Vagina (tissue), 2 donors: ENCODE measurements around the gene PFKL. TPM values are rescaled to one million over a fixed set of nuclear protein-coding genes. Genes with fewer than 3 reads are reported as not detected.
"Not testable (repeated sequence)": the region's sequence is repeated elsewhere in the genome, so short reads cannot be mapped to it uniquely, and the experiment has no call there.

Source experiments
- DNase-seq, 2 donors: peaks; one replicate each; pipeline ENCODE4 v3.0.0-alpha.2; 2017; ENCODE audit errors: extremely low spot score in 2 of 2
- H3K27ac ChIP-seq: fragments of 200-600 bp; sonication (generic); one replicate; pipeline ENCODE4 v1.5.1; 2019
- H3K27me3 ChIP-seq: fragments of 200-600 bp; sonication (generic); one replicate; pipeline ENCODE4 v1.5.1; 2019
- H3K36me3 ChIP-seq, 2 donors: fragments of 200-600 bp; sonication (generic); one replicate each; pipeline ENCODE4 v1.5.1; 2017 to 2019
- H3K4me1 ChIP-seq: fragments of 200-600 bp; sonication (generic); one replicate; pipeline ENCODE4 v1.5.1; 2019
- H3K4me3 ChIP-seq, 2 donors: fragments of 200-600 bp; sonication (generic); 1 replicate in 1 of 2; 2 replicates in 1 of 2; pipeline ENCODE4 v1.5.1; 2016 to 2019
- H3K9me3 ChIP-seq: fragments of 200-600 bp; sonication (generic); one replicate; pipeline ENCODE4 v1.5.1; 2019
- POLR2A ChIP-seq, 2 donors: fragments of 450-650 bp; IDR thresholded peaks; one replicate each; pipeline ENCODE4 v1.6.1; 2017; ENCODE audit warnings: antibody characterized with exemption in 2 of 2, mild to moderate bottlenecking in 2 of 2, moderate library complexity in 2 of 2
- POLR2AphosphoS5 ChIP-seq, 2 donors: sonication (generic); formaldehyde crosslinking; IDR thresholded peaks; one replicate each; pipeline ENCODE4 v1.9.0; 2017; ENCODE audit warnings: antibody characterized with exemption in 2 of 2, mild to moderate bottlenecking in 2 of 2, low read depth in 1 of 2; ENCODE audit not compliant: insufficient read depth in 1 of 2
- intact Hi-C: fragments of 100-400 bp; cut with DNase I; formaldehyde crosslinking; loops from one replicate; pipeline ENCODE4 v1.15.1; 2023
- total RNA-seq: library from RNA; depleted of rRNA; stranded (reverse); fragments of >200 nt; gene quantifications from one replicate; pipeline ENCODE4 v1.2.3, GENCODE V29; 2016
- TF ChIP-seq, protein P1 (sequence below), 3 experiments: fragments of 450-650 bp in 2 of 3; fragments of 200-600 bp in 1 of 3; sonication (generic) in 1 of 3; IDR thresholded peaks; one replicate each; pipeline ENCODE4 v1.5.1; 2017 to 2019; ENCODE audit warnings: antibody characterized with exemption in 3 of 3, mild to moderate bottlenecking in 2 of 3, moderate library complexity in 2 of 3

The PFKL gene
- total RNA-seq, 1 donor from 2014 or later = 79.1 TPM

GRCh38 chr21:44301141-44301540 is 1.3 kb downstream of the PFKL start:
- no peaks in the 10 kb centered on the region for H3K36me3 ChIP-seq
- no peaks in the 10 kb centered on the region for H3K9me3 ChIP-seq
- H3K4me1 ChIP-seq = peaks cover 70% of the 10 kb centered on the region
- TF ChIP-seq POLR2AphosphoS5 (IDR thresholded peaks at IDR 0.05; ENCODE audit: insufficient read depth in 1 of 2, low read depth in 1 of 2) (no peak), POLR2A (IDR thresholded peaks at IDR 0.05) (no peak)
- TF ChIP-seq, protein P1, sequence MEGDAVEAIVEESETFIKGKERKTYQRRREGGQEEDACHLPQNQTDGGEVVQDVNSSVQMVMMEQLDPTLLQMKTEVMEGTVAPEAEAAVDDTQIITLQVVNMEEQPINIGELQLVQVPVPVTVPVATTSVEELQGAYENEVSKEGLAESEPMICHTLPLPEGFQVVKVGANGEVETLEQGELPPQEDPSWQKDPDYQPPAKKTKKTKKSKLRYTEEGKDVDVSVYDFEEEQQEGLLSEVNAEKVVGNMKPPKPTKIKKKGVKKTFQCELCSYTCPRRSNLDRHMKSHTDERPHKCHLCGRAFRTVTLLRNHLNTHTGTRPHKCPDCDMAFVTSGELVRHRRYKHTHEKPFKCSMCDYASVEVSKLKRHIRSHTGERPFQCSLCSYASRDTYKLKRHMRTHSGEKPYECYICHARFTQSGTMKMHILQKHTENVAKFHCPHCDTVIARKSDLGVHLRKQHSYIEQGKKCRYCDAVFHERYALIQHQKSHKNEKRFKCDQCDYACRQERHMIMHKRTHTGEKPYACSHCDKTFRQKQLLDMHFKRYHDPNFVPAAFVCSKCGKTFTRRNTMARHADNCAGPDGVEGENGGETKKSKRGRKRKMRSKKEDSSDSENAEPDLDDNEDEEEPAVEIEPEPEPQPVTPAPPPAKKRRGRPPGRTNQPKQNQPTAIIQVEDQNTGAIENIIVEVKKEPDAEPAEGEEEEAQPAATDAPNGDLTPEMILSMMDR (IDR thresholded peaks at IDR 0.05) = no peak
- H3K27ac ChIP-seq = peak overlapping the region; percentile 92
- intact Hi-C loops = no loop called here
- H3K27me3 ChIP-seq = no peaks in the 10 kb centered on the region
- DNase-seq = no peak
- H3K4me3 ChIP-seq = peak overlapping the region; percentile 79 to 99

GRCh38 chr21:44301961-44302406 is 2.1 kb downstream of the PFKL start:
- Histone ChIP-seq H3K27ac (no peak overlapping the region), H3K9me3 (no peaks in the 10 kb centered on the region), H3K4me1 (peaks cover 73% of the 10 kb centered on the region), H3K4me3 (no peak overlapping the region), H3K27me3 (no peaks in the 10 kb centered on the region), H3K36me3 (no peaks in the 10 kb centered on the region)
- intact Hi-C loops = no loop called here
- DNase-seq = no peak
- TF ChIP-seq POLR2A (IDR thresholded peaks at IDR 0.05) = no peak
- TF ChIP-seq, protein P1 (IDR thresholded peaks at IDR 0.05) = no peak
- TF ChIP-seq POLR2AphosphoS5 (IDR thresholded peaks at IDR 0.05; ENCODE audit: insufficient read depth in 1 of 2, low read depth in 1 of 2) = no peak

- H3K4me3 ChIP-seq, H3K27ac ChIP-seq, H3K9me3 ChIP-seq, H3K27me3 ChIP-seq, intact Hi-C loops, DNase-seq, H3K36me3 ChIP-seq: not testable (repeated sequence)
- peaks cover 67% of the 10 kb centered on the region for H3K4me1 ChIP-seq
These were observed 2.9 kb downstream of the PFKL start for GRCh38 chr21:44302573-44303401.

DNA sequence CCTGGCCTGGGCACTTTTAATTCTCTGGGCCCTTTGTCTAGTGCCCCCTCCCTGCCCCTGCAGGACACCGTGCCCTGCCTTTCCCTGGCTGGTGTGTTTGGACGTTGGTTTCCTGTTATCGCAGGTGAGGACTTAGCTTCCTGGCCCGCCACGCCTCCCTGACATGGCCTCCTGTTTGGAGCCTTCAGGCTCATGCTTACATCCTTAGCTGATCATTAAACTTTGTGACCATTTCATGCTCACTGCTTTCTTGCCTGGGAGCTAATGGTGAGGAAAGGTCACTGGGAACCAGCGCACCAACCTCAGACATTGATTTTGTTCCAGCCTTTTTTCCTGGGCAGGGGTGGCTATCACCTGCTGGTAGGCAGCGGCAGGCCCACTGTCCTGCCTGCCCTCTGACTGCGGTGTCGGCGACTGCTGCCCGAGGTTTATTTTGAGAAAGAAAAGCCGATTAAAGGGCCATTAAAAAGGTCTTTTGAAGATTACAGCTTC is 3.7 kb downstream of the PFKL start:
- Histone ChIP-seq H3K4me1 (peaks cover 62% of the 10 kb centered on the region), H3K4me3 (no peak overlapping the region), H3K27ac (no peak overlapping the region), H3K9me3 (no peaks in the 10 kb centered on the region), H3K27me3 (no peaks in the 10 kb centered on the region), H3K36me3 (no peaks in the 10 kb centered on the region)
- intact Hi-C loops = no loop called here
- no peak for DNase-seq
- TF ChIP-seq, protein P1 (IDR thresholded peaks at IDR 0.05) = no peak
- TF ChIP-seq POLR2A (IDR thresholded peaks at IDR 0.05) = no peak
- TF ChIP-seq POLR2AphosphoS5 (IDR thresholded peaks at IDR 0.05; ENCODE audit: insufficient read depth in 1 of 2, low read depth in 1 of 2) = no peak

DNA sequence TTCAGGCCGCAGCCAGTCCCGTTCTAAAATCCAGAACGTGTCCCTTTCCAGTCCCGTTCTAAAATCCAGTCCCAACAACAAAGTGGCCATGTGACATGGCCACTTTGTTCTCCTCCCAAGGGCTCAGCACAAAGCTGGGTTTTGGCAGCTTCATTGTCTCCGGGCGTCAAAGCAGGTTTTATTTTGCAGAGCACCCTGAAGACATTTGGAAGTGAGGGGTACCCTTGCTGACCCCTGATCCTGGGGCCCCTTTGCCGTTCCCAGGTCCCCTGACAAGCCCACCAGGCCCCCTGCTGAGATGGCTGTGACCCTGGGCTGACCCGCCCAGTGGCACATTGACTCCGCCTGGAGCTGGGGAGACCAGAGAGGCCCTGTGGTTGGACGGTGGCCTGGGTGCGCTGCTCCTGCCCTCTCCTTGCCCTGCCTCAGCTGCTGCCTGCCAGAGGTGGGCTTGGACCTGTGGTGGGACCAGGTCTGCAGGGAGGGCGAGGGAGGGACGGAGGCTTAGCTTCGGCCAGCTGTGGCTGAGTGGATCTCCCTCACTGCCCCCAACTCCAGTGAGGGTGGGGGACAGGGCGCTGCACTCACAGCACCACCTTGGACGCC is 4.3 kb downstream of the PFKL start:
- intact Hi-C loops = no loop called here

More for the DNA sequence above, 4.3 kb downstream of the PFKL start:
- Histone ChIP-seq H3K27me3 (no peaks in the 10 kb centered on the region), H3K4me3 (no peak overlapping the region), H3K36me3 (no peaks in the 10 kb centered on the region), H3K4me1 (peaks cover 62% of the 10 kb centered on the region), H3K9me3 (no peaks in the 10 kb centered on the region), H3K27ac (no peak overlapping the region)
- TF ChIP-seq POLR2AphosphoS5 (IDR thresholded peaks at IDR 0.05; ENCODE audit: insufficient read depth in 1 of 2, low read depth in 1 of 2) = no peak
- TF ChIP-seq, protein P1 (IDR thresholded peaks at IDR 0.05) = no peak
- TF ChIP-seq POLR2A (IDR thresholded peaks at IDR 0.05) = no peak
- no peak for DNase-seq
